ENCODE results near the gene VAV1.
A peak's percentile ranks its signal among the peaks of the same experiment; 100 is the strongest.

VAV1 gene

DNA sequence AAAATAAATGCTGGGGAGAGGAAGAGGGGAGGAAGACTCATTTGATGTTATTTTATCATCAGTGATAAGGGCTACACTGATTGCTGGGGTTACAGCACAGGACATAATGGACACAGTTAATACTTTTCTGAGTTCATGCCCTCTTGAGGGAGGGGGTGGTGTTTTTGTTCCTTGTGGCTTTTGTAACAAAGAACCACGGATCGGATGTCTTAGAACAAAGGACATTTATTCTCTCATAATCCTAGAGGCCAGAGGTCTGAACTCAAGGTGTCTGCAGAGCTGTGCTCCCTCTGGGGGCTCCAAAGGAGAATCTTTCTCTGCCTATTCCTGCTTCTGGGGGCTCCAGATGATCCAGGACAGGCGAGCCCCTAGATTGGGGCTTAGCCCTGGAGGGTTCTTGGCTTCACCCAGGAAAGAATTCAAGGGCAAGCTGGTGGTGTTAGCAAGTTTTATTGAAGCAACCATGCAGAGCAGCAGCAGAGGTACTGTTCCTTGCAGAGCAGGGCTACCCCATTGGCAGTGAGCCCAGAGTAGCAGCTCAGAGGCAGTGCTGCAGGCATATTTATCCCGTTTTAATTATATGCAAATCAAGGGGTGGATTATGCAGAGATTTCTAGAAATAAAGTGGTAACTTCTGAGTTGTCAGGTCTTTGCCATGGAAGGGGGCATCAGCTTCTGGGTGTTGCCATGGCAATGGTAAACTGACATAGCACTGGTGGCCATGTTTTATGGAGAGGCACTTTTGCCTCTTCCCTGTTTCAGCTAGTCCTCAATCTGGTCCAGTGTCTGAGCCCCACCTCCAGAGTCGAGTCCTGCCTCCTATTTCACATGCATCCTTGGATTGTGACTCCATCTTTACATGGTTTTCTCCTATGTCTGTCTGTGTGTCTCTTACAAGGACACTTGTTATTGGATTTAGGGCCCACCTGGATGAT lies 18.0 kb downstream of the VAV1 start:
- no peaks in the 10 kb centered on the region for H3K9me2 ChIP-seq (replicated peaks; ENCODE audit: insufficient read depth, low read length)
- H3K4me3 ChIP-seq (ENCODE audit: low read length), result no peak overlapping the region
- H3K27ac ChIP-seq (ENCODE audit: low read length), result no peak overlapping the region
- peak; percentile 40 for DNase-seq
- H2AFZ ChIP-seq (ENCODE audit: low read length), result no peak overlapping the region
- H3F3A ChIP-seq (ENCODE audit: insufficient read depth, low read length), result peaks cover 8% of the 10 kb centered on the region; the same call in 1 of the 2 replicates
- H3K27me3 ChIP-seq (replicated peaks; ENCODE audit: insufficient read depth, low read length), result no peaks in the 10 kb centered on the region
- no peak overlapping the region for H3K9ac ChIP-seq (ENCODE audit: low read length)
- peaks cover 93% of the 10 kb centered on the region for H3K79me2 ChIP-seq (ENCODE audit: low read length)
- H3K4me2 ChIP-seq (ENCODE audit: low read depth, low read length), result no peak overlapping the region
- no peaks in the 10 kb centered on the region for H4K20me1 ChIP-seq (ENCODE audit: insufficient read depth, low read length)
- TF ChIP-seq, protein P1, sequence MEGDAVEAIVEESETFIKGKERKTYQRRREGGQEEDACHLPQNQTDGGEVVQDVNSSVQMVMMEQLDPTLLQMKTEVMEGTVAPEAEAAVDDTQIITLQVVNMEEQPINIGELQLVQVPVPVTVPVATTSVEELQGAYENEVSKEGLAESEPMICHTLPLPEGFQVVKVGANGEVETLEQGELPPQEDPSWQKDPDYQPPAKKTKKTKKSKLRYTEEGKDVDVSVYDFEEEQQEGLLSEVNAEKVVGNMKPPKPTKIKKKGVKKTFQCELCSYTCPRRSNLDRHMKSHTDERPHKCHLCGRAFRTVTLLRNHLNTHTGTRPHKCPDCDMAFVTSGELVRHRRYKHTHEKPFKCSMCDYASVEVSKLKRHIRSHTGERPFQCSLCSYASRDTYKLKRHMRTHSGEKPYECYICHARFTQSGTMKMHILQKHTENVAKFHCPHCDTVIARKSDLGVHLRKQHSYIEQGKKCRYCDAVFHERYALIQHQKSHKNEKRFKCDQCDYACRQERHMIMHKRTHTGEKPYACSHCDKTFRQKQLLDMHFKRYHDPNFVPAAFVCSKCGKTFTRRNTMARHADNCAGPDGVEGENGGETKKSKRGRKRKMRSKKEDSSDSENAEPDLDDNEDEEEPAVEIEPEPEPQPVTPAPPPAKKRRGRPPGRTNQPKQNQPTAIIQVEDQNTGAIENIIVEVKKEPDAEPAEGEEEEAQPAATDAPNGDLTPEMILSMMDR (IDR thresholded peaks at IDR 0.05; ENCODE audit: low read length), result no peak
- TF ChIP-seq EZH2phosphoT487 (IDR thresholded peaks at IDR 0.05; ENCODE audit: low read length) (no peak), EZH2 (optimal IDR thresholded peaks at IDR 0.05; ENCODE audit: low read depth, low read length) (no peak)
- H3K9me3 ChIP-seq (replicated peaks; ENCODE audit: insufficient read depth, low read length), result no peaks in the 10 kb centered on the region
- H3K4me1 ChIP-seq (ENCODE audit: low read length), result peaks cover 15% of the 10 kb centered on the region
- H3K36me3 ChIP-seq (replicated peaks; ENCODE audit: insufficient read depth, low read length), result peaks cover 11% of the 10 kb centered on the region

DNA sequence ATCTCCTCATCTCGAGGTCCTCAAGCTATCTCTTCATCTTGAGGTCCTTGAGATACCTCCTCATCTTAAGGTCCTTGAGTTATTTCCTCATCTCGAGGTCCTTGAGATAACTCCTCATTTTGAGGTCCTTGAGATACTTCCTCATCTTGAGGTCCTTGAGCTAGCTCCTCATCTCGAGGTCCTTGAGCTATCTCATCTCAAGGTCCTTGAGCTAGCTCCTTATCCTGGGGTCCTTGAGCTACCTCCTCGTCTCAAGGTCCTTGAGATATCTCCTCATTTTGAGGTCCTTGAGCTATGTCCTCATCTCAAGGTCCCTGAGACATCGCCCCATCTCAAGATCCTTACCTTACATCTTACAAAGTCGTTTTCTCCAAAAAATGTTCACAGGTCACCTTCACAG lies 18.7 kb downstream of the VAV1 start:
- TF ChIP-seq EZH2phosphoT487 (IDR thresholded peaks at IDR 0.05; ENCODE audit: low read length) (no peak), EZH2 (optimal IDR thresholded peaks at IDR 0.05; ENCODE audit: low read depth, low read length) (no peak)
- TF ChIP-seq, protein P1 (IDR thresholded peaks at IDR 0.05; ENCODE audit: low read length), result no peak
- H3K36me3 ChIP-seq (replicated peaks; ENCODE audit: insufficient read depth, low read length), result peaks cover 11% of the 10 kb centered on the region
- no peaks in the 10 kb centered on the region for H3K9me3 ChIP-seq (replicated peaks; ENCODE audit: insufficient read depth, low read length)
- peaks cover 93% of the 10 kb centered on the region for H3K79me2 ChIP-seq (ENCODE audit: low read length)
- no peak overlapping the region for H3K9ac ChIP-seq (ENCODE audit: low read length)
- H4K20me1 ChIP-seq (ENCODE audit: insufficient read depth, low read length), result no peaks in the 10 kb centered on the region
- no peak overlapping the region for H3K27ac ChIP-seq (ENCODE audit: low read length)
- DNase-seq, result no peak
- no peak overlapping the region for H3K4me2 ChIP-seq (ENCODE audit: low read depth, low read length)
- H2AFZ ChIP-seq (ENCODE audit: low read length), result no peak overlapping the region
- peaks cover 8% of the 10 kb centered on the region; the same call in 1 of the 2 replicates for H3F3A ChIP-seq (ENCODE audit: insufficient read depth, low read length)
- peaks cover 15% of the 10 kb centered on the region for H3K4me1 ChIP-seq (ENCODE audit: low read length)
- H3K9me2 ChIP-seq (replicated peaks; ENCODE audit: insufficient read depth, low read length), result no peaks in the 10 kb centered on the region
- no peaks in the 10 kb centered on the region for H3K27me3 ChIP-seq (replicated peaks; ENCODE audit: insufficient read depth, low read length)
- H3K4me3 ChIP-seq (ENCODE audit: low read length), result no peak overlapping the region

DNA sequence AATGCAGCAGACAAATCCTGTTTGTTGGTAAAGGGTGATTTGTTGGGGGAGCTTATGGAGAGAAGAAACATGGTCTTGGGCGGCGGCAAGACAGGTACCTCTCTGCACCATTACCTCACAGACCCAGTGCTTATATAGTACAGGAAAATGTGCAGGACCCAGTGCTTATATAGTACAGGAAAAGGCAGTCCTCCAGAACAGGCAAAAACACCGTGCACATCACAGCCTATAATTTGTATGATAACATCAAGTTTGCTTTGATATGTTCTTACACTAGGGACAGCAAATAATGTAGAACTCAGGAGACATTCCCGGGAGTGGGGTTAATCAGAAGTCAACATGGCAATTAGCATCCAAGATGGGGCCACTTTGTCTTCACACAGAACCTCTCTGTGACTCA lies 20.9 kb downstream of the VAV1 start:
- Histone ChIP-seq H3F3A (ENCODE audit: insufficient read depth, low read length) (no peaks in the 10 kb centered on the region; the same call in 1 of the 2 replicates), H3K36me3 (replicated peaks; ENCODE audit: insufficient read depth, low read length) (peaks cover 11% of the 10 kb centered on the region), H3K27ac (ENCODE audit: low read length) (no peak overlapping the region), H4K20me1 (ENCODE audit: insufficient read depth, low read length) (no peaks in the 10 kb centered on the region), H3K9ac (ENCODE audit: low read length) (no peak overlapping the region), H2AFZ (ENCODE audit: low read length) (no peak overlapping the region), H3K79me2 (ENCODE audit: low read length) (peaks cover 99% of the 10 kb centered on the region), H3K27me3 (replicated peaks; ENCODE audit: insufficient read depth, low read length) (no peaks in the 10 kb centered on the region), H3K9me2 (replicated peaks; ENCODE audit: insufficient read depth, low read length) (no peaks in the 10 kb centered on the region), H3K4me2 (ENCODE audit: low read depth, low read length) (no peak overlapping the region), H3K9me3 (replicated peaks; ENCODE audit: insufficient read depth, low read length) (no peaks in the 10 kb centered on the region), H3K4me3 (ENCODE audit: low read length) (no peak overlapping the region), H3K4me1 (ENCODE audit: low read length) (peaks cover 6% of the 10 kb centered on the region)
- TF ChIP-seq EZH2 (optimal IDR thresholded peaks at IDR 0.05; ENCODE audit: low read depth, low read length) (no peak), EZH2phosphoT487 (IDR thresholded peaks at IDR 0.05; ENCODE audit: low read length) (no peak)
- TF ChIP-seq, protein P1 (IDR thresholded peaks at IDR 0.05; ENCODE audit: low read length), result no peak
- DNase-seq, result no peak

Measured in MM.1S (cell line).